ENCODE measurements around the gene HSPB6. TPM values are rescaled to one million over a fixed set of nuclear protein-coding genes. Genes with fewer than 3 reads are reported as not detected.

Gene HSPB6
- polyA plus RNA-seq, 6 donors from 2014 or later, result not detected

GRCh38 chr19:35715355-35715809 is 41.4 kb downstream of the HSPB6 start:
- Mint-ChIP-seq H3K4me3 (peak overlapping the region in 6 of 8 donors; percentile 73 to 98 (median 92)), H3K4me1 (peaks cover 50 to 66% (median 56%) of the 10 kb centered on the region in 3 donors), H3K36me3 (peaks cover 0 to 6% of the 10 kb centered on the region in 2 donors), H3K27ac (peak overlapping the region in 1 of 6 donors; percentile 87), H3K27me3 (no peaks in the 10 kb centered on the region), H3K9me3 (no peaks in the 10 kb centered on the region)
- no peak for ATAC-seq (ENCODE audit: low read depth in 2 of 2)
- DNase-seq, result no peak

GRCh38 chr19:35714601-35715354 is 42.1 kb downstream of the HSPB6 start:
- H3K36me3 Mint-ChIP-seq, result no peaks in the 10 kb centered on the region
- no peaks in the 10 kb centered on the region for H3K9me3 Mint-ChIP-seq
- peak overlapping the region in 7 of 8 donors; percentile 49 to 88 (median 73) for H3K4me3 Mint-ChIP-seq
- H3K27ac Mint-ChIP-seq, result peak overlapping the region in 3 of 6 donors; percentile 6 to 95 (median 73)
- ATAC-seq (ENCODE audit: low read depth in 2 of 2), result no peak
- no peaks in the 10 kb centered on the region for H3K27me3 Mint-ChIP-seq
- H3K4me1 Mint-ChIP-seq, result peaks cover 47 to 66% (median 51%) of the 10 kb centered on the region in 3 donors
- no peak for DNase-seq

GRCh38 chr19:35713904-35714495 is 42.8 kb downstream of the HSPB6 start:
- Mint-ChIP-seq H3K36me3 (no peaks in the 10 kb centered on the region), H3K27me3 (no peaks in the 10 kb centered on the region), H3K4me1 (peaks cover 41 to 59% (median 44%) of the 10 kb centered on the region in 3 donors), H3K27ac (peak overlapping the region in 4 of 6 donors; percentile 33 to 95 (median 80)), H3K4me3 (peak overlapping the region in 4 of 8 donors; percentile 39 to 88 (median 62)), H3K9me3 (no peaks in the 10 kb centered on the region)
- DNase-seq, result no peak
- ATAC-seq (ENCODE audit: low read depth in 2 of 2), result no peak

GRCh38 chr19:35713506-35713850 is 43.4 kb downstream of the HSPB6 start:
- H3K9me3 Mint-ChIP-seq, result no peaks in the 10 kb centered on the region
- H3K4me3 Mint-ChIP-seq, result peak overlapping the region in 4 of 8 donors; percentile 10 to 88 (median 50)
- peaks cover 38 to 54% (median 41%) of the 10 kb centered on the region in 3 donors for H3K4me1 Mint-ChIP-seq
- DNase-seq (no peak), ATAC-seq (ENCODE audit: low read depth in 2 of 2) (no peak)
- no peaks in the 10 kb centered on the region for H3K36me3 Mint-ChIP-seq
- peak overlapping the region in 3 of 6 donors; percentile 78 to 95 (median 85) for H3K27ac Mint-ChIP-seq
- H3K27me3 Mint-ChIP-seq, result no peaks in the 10 kb centered on the region

GRCh38 chr19:35712567-35713505 is 44.0 kb downstream of the HSPB6 start:
- no peak for ATAC-seq (ENCODE audit: low read depth in 2 of 2)
- Mint-ChIP-seq H3K27me3 (no peaks in the 10 kb centered on the region), H3K27ac (peak overlapping the region; percentile 7 to 95 (median 89)), H3K9me3 (no peaks in the 10 kb centered on the region), H3K36me3 (no peaks in the 10 kb centered on the region), H3K4me1 (peaks cover 37 to 53% (median 41%) of the 10 kb centered on the region in 3 donors), H3K4me3 (peak overlapping the region; percentile 29 to 88 (median 59))
- no peak for DNase-seq

- peak overlapping the region; percentile 15 to 98 (median 85) for H3K27ac Mint-ChIP-seq
- H3K27me3 Mint-ChIP-seq, result no peaks in the 10 kb centered on the region
- peak overlapping the region in 6 of 8 donors; percentile 2 to 67 (median 42) for H3K4me3 Mint-ChIP-seq
- ATAC-seq (ENCODE audit: low read depth in 2 of 2) (peak; percentile 53), DNase-seq (no peak)
- H3K4me1 Mint-ChIP-seq, result peaks cover 29 to 44% (median 34%) of the 10 kb centered on the region in 3 donors
- H3K36me3 Mint-ChIP-seq, result no peaks in the 10 kb centered on the region
- H3K9me3 Mint-ChIP-seq, result no peaks in the 10 kb centered on the region
Observed at GRCh38 chr19:35710784-35711723, 45.8 kb downstream of the HSPB6 start.

- no peaks in the 10 kb centered on the region for H3K36me3 Mint-ChIP-seq
- H3K4me1 Mint-ChIP-seq, result peaks cover 7 to 29% (median 14%) of the 10 kb centered on the region in 3 donors
- H3K9me3 Mint-ChIP-seq, result no peaks in the 10 kb centered on the region
- no peaks in the 10 kb centered on the region for H3K27me3 Mint-ChIP-seq
- ATAC-seq (ENCODE audit: low read depth in 2 of 2) (no peak), DNase-seq (no peak)
- no peak overlapping the region for H3K4me3 Mint-ChIP-seq
- no peak overlapping the region for H3K27ac Mint-ChIP-seq
Observed at GRCh38 chr19:35708391-35708790, 48.4 kb downstream of the HSPB6 start.

Other genes starting within 250 kb of the HSPB6 start
- 1 to 10 TPM in 2 of 6 donors, not detected in 4; 2.6 to 3.1 TPM for gene DMKN, start 243.4 kb downstream of the HSPB6 start, polyA plus RNA-seq (ENCODE audit: low read depth in 6 of 6)
- not detected for gene SBSN, start 228.7 kb downstream of the HSPB6 start, polyA plus RNA-seq (ENCODE audit: low read depth in 6 of 6)
- not detected for gene GAPDHS, start 223.6 kb downstream of the HSPB6 start, polyA plus RNA-seq (ENCODE audit: low read depth in 6 of 6)
- 100 to 1,000 TPM; 153 to 293 (median 162) TPM for gene TMEM147, start 211.4 kb downstream of the HSPB6 start, polyA plus RNA-seq (ENCODE audit: low read depth in 6 of 6)
- not detected for gene ATP4A, start 193.4 kb downstream of the HSPB6 start, polyA plus RNA-seq (ENCODE audit: low read depth in 6 of 6)
- not detected for gene PMIS2, start 170.9 kb downstream of the HSPB6 start, polyA plus RNA-seq (ENCODE audit: low read depth in 6 of 6)
- gene HAUS5, start 144.3 kb downstream of the HSPB6 start, polyA plus RNA-seq (ENCODE audit: low read depth in 6 of 6), result 1 to 10 TPM; 6.7 to 9.8 (median 8.6) TPM
- gene RBM42, start 128.0 kb downstream of the HSPB6 start, polyA plus RNA-seq (ENCODE audit: low read depth in 6 of 6), result 10 to 100 TPM; 30.6 to 71.1 (median 50.9) TPM
- under 1 TPM in 1 of 6 donors, not detected in 5; 0.61 TPM for gene ETV2, start 115.3 kb downstream of the HSPB6 start, polyA plus RNA-seq (ENCODE audit: low read depth in 6 of 6)
- 100 to 1,000 TPM; 623 to 732 (median 678) TPM for gene COX6B1, start 108.7 kb downstream of the HSPB6 start, polyA plus RNA-seq (ENCODE audit: low read depth in 6 of 6)
- not detected for gene UPK1A, start 90.5 kb downstream of the HSPB6 start, polyA plus RNA-seq (ENCODE audit: low read depth in 6 of 6)
- 1 to 10 TPM in 1 of 6 donors, under 1 TPM in 4, not detected in 1; 0.21 to 1.3 (median 0.70) TPM for gene ZBTB32, start 52.5 kb downstream of the HSPB6 start, polyA plus RNA-seq (ENCODE audit: low read depth in 6 of 6)
- gene KMT2B, start 39.0 kb downstream of the HSPB6 start, polyA plus RNA-seq (ENCODE audit: low read depth in 6 of 6), result 1 to 10 TPM in 2 of 6 donors, under 1 TPM in 4; 0.35 to 2.2 (median 0.76) TPM
- gene IGFLR1, start 14.6 kb downstream of the HSPB6 start, polyA plus RNA-seq (ENCODE audit: low read depth in 6 of 6), result 100 to 1,000 TPM; 114 to 195 (median 134) TPM
- 10 to 100 TPM; 26.1 to 41.0 (median 32.5) TPM for gene U2AF1L4, start 11.6 kb downstream of the HSPB6 start, polyA plus RNA-seq (ENCODE audit: low read depth in 6 of 6)
- 100 to 1,000 TPM in 2 of 6 donors, 10 to 100 TPM in 4; 82.4 to 105 (median 94.3) TPM for gene PSENEN, start 11.4 kb downstream of the HSPB6 start, polyA plus RNA-seq (ENCODE audit: low read depth in 6 of 6)
- gene LIN37, start 8.5 kb downstream of the HSPB6 start, polyA plus RNA-seq (ENCODE audit: low read depth in 6 of 6), result 10 to 100 TPM in 3 of 6 donors, 1 to 10 TPM in 3; 8.1 to 17.9 (median 11.1) TPM
- 10 to 100 TPM in 1 of 6 donors, 1 to 10 TPM in 4, not detected in 1; 3.2 to 13.9 (median 9.0) TPM for gene PROSER3, start 1.1 kb upstream of the HSPB6 start, polyA plus RNA-seq (ENCODE audit: low read depth in 6 of 6)
- gene ARHGAP33, start 18.5 kb upstream of the HSPB6 start, polyA plus RNA-seq (ENCODE audit: low read depth in 6 of 6), result under 1 TPM in 1 of 6 donors, not detected in 5; 0.58 TPM
- gene PRODH2, start 55.8 kb upstream of the HSPB6 start, polyA plus RNA-seq (ENCODE audit: low read depth in 6 of 6), result not detected
- not detected for gene NPHS1, start 95.5 kb upstream of the HSPB6 start, polyA plus RNA-seq (ENCODE audit: low read depth in 6 of 6)
- gene KIRREL2, start 99.9 kb upstream of the HSPB6 start, polyA plus RNA-seq (ENCODE audit: low read depth in 6 of 6), result not detected
- not detected for gene APLP1, start 111.5 kb upstream of the HSPB6 start, polyA plus RNA-seq (ENCODE audit: low read depth in 6 of 6)
- gene NFKBID, start 143.5 kb upstream of the HSPB6 start, polyA plus RNA-seq (ENCODE audit: low read depth in 6 of 6), result 10 to 100 TPM; 13.5 to 79.7 (median 55.3) TPM
- 10 to 100 TPM; 33.8 to 58.5 (median 47.5) TPM for gene HCST, start 145.5 kb upstream of the HSPB6 start, polyA plus RNA-seq (ENCODE audit: low read depth in 6 of 6)
- gene TYROBP, start 151.3 kb upstream of the HSPB6 start, polyA plus RNA-seq (ENCODE audit: low read depth in 6 of 6), result 10 to 100 TPM in 2 of 6 donors, 1 to 10 TPM in 4; 3.4 to 28.6 (median 8.3) TPM
- gene LRFN3, start 179.3 kb upstream of the HSPB6 start, polyA plus RNA-seq (ENCODE audit: low read depth in 6 of 6), result under 1 TPM in 3 of 6 donors, not detected in 3; 0.12 to 0.22 (median 0.14) TPM
- 10 to 100 TPM; 30.0 to 58.0 (median 48.8) TPM for gene SDHAF1, start 238.2 kb upstream of the HSPB6 start, polyA plus RNA-seq (ENCODE audit: low read depth in 6 of 6)

All from naive B cell (primary cell).